Esophagus squamous epithelium (tissue), 5 donors: ENCODE results near the gene PCDHGB2. TPM values are rescaled to one million over a fixed set of nuclear protein-coding genes. Genes with fewer than 3 reads are reported as not detected.
A peak's percentile ranks its signal among the peaks of the same experiment; 100 is the strongest.

ENCODE experiments used
- DNase-seq: peaks from one replicate; lab custom pipeline; 2025; lab: John Stamatoyannopoulos, UW
- H3K27ac ChIP-seq, 4 donors: fragments of 200-600 bp; sonication (generic); one replicate each; pipeline ENCODE4 v1.5.1; 2016 to 2019; ENCODE audit warnings: mild to moderate bottlenecking in 1 of 4
- H3K27me3 ChIP-seq, 4 donors: fragments of 200-600 bp; sonication (generic); 1 replicate in 3 of 4; 2 replicates in 1 of 4; pipeline versions ENCODE4 v1.5.1 to v1.6.0; 2017 to 2021; ENCODE audit warnings: antibody characterized with exemption in 1 of 4
- H3K36me3 ChIP-seq, 3 donors: fragments of 200-600 bp; sonication (generic); one replicate each; pipeline ENCODE4 v1.5.1; 2016 to 2019
- H3K4me1 ChIP-seq, 3 donors: fragments of 200-600 bp; sonication (generic); one replicate each; pipeline ENCODE4 v1.5.1; 2017 to 2019
- H3K4me3 ChIP-seq, 4 donors: fragments of 200-600 bp; sonication (generic); 1 replicate in 3 of 4; 2 replicates in 1 of 4; pipeline ENCODE4 v1.5.1; 2016 to 2019; ENCODE audit warnings: mild to moderate bottlenecking in 2 of 4, moderate library complexity in 1 of 4
- H3K9me3 ChIP-seq, 3 donors: fragments of 200-600 bp; sonication (generic); one replicate each; pipeline ENCODE4 v1.5.1; 2016 to 2019
- CTCF ChIP-seq, 6 experiments: fragments of 450-650 bp in 4 of 6; fragments of 200-600 bp in 2 of 6; sonication (generic) in 2 of 6; IDR thresholded peaks; one replicate each; pipeline ENCODE4 v1.5.1; 2016 to 2019; ENCODE audit warnings: antibody characterized with exemption in 6 of 6, mild to moderate bottlenecking in 4 of 6, moderate library complexity in 4 of 6
- POLR2A ChIP-seq, 4 donors: fragments of 450-650 bp; IDR thresholded peaks; one replicate each; pipeline ENCODE4 v1.6.1; 2017; ENCODE audit warnings: antibody characterized with exemption in 4 of 4, mild to moderate bottlenecking in 4 of 4, moderate library complexity in 3 of 4
- WGBS, 2 donors: methylation state at CpG; one replicate each; pipeline ENCODE4 v1.1.5; 2018; 5-methylcytosine and 5-hydroxymethylcytosine counted together
- intact Hi-C: fragments of 100-400 bp; cut with DNase I; formaldehyde crosslinking; loops from one replicate; pipeline ENCODE4 v1.15.0; 2022
- total RNA-seq, 4 donors: library from RNA; depleted of rRNA; stranded (reverse); fragments of >200 nt; gene quantifications; one replicate each; pipeline ENCODE4 v1.1.0, GENCODE V29; 2016
- donor health status: DM: yes; HTN: yes; CAD: no.

The PCDHGB2 gene
- total RNA-seq, 4 donors from 2014 or later: 0.09 to 2.9 (median 1.8) TPM

- intact Hi-C loops: no loop called here
- Histone ChIP-seq H3K4me1 (no peaks in the 10 kb centered on the region), H3K27me3 (peaks cover 0 to 66% (median 0%) of the 10 kb centered on the region in 4 donors), H3K36me3 (no peaks in the 10 kb centered on the region), H3K4me3 (peak overlapping the region in 1 of 4 donors; percentile 52), H3K9me3 (peaks cover 5 to 100% (median 82%) of the 10 kb centered on the region in 3 donors), H3K27ac (no peak overlapping the region)
- 55 to 61% methylated on average over 15 of the region's 15 CpGs for WGBS, 2 donors
- no peak for DNase-seq
- no peak for TF ChIP-seq POLR2A (IDR thresholded peaks at IDR 0.05)
- no peak for TF ChIP-seq CTCF (IDR thresholded peaks at IDR 0.05)
Observed at GRCh38 chr5:141360685-141361084, 891 bp downstream of the PCDHGB2 start.

GRCh38 chr5:141362719-141363118 is 2.9 kb downstream of the PCDHGB2 start:
- no peak overlapping the region for H3K4me3 ChIP-seq
- TF ChIP-seq CTCF (IDR thresholded peaks at IDR 0.05) (no peak), POLR2A (IDR thresholded peaks at IDR 0.05) (no peak)
- no peaks in the 10 kb centered on the region for H3K4me1 ChIP-seq
- peaks cover 5 to 100% (median 83%) of the 10 kb centered on the region in 3 donors for H3K9me3 ChIP-seq
- no peaks in the 10 kb centered on the region for H3K36me3 ChIP-seq
- DNase-seq: no peak
- intact Hi-C loops: no loop called here
- H3K27ac ChIP-seq: no peak overlapping the region
- H3K27me3 ChIP-seq: peaks cover 0 to 75% (median 0%) of the 10 kb centered on the region in 4 donors

- WGBS, 2 donors: 26 to 27% methylated on average over 21 to 22 of the region's 34 CpGs
- peak within 1 kb of the TSS in 2 of 4 donors; percentile 0 to 24 for H3K4me3 ChIP-seq
- H3K27me3 ChIP-seq: peaks cover 0 to 78% (median 0%) of the 10 kb centered on the region in 4 donors
- H3K27ac ChIP-seq: no peak within 1 kb of the TSS
- intact Hi-C loops: no loop called here
- no peaks in the 10 kb centered on the region for H3K4me1 ChIP-seq
- no peak for DNase-seq
- no peak for TF ChIP-seq CTCF (IDR thresholded peaks at IDR 0.05)
- TF ChIP-seq POLR2A (IDR thresholded peaks at IDR 0.05): no peak
- peaks cover 5 to 99% (median 80%) of the 10 kb centered on the region in 3 donors for H3K9me3 ChIP-seq
- no peaks in the 10 kb centered on the region for H3K36me3 ChIP-seq
Observed at GRCh38 chr5:141363952-141364660, 4.3 kb downstream of the PCDHGB2 start, which contains the start of gene PCDHGA5. Gene PCDHGA5, plus strand, starts transcription at chr5:141364162. Its CDS starts 169 bp downstream, at chr5:141364331.

- 39 to 41% methylated on average over 10 of the region's 46 CpGs for WGBS, 2 donors
Observed at GRCh38 chr5:141366016-141366896, 6.5 kb downstream of the PCDHGB2 start.

More at GRCh38 chr5:141366016-141366896, 6.5 kb downstream of the PCDHGB2 start:
- Histone ChIP-seq H3K27ac (no peak overlapping the region), H3K27me3 (peaks cover 0 to 74% (median 0%) of the 10 kb centered on the region in 4 donors), H3K4me1 (no peaks in the 10 kb centered on the region), H3K36me3 (no peaks in the 10 kb centered on the region), H3K4me3 (peak overlapping the region in 1 of 4 donors; percentile 25), H3K9me3 (peaks cover 0 to 99% (median 80%) of the 10 kb centered on the region in 3 donors)
- DNase-seq: no peak
- intact Hi-C loops: no loop called here
- TF ChIP-seq CTCF (IDR thresholded peaks at IDR 0.05) (no peak), POLR2A (IDR thresholded peaks at IDR 0.05) (no peak)
